K562 (cell line): ENCODE data around the gene GPX2. TPM values are rescaled to one million over a fixed set of nuclear protein-coding genes. Genes with fewer than 3 reads are reported as not detected.

Experiments used
- ATAC-seq: fragments of 200-7000 bp; cut with Tn5 transposase; 3 replicates; pipeline ENCODE4 v1.9.1; 2020; ENCODE audit warnings: moderate library complexity
- Bru-seq: library from RNA; stranded (reverse); fragments of 400-500 nt; gene quantifications from one replicate; lab custom pipeline; 2021; lab: Mats Ljungman, UMichigan
- BruChase-seq, 2 experiments: library from RNA; stranded (reverse); fragments of 400-500 nt; gene quantifications; one replicate each; lab custom pipeline; 2021; lab: Mats Ljungman, UMichigan
- BruUV-seq: library from RNA; stranded (reverse); fragments of 400-500 nt; replicated peaks from 2 replicates; lab custom pipeline; 2021; lab: Mats Ljungman, UMichigan
- CTCF ChIA-PET: fragments of 300-600 bp; formaldehyde crosslinking; extraction: SDS; loops from one replicate; lab custom pipeline; 2021; ENCODE audit warnings: low intra/inter-chr PET ratio; lab: Yijun Ruan, JAX
- POLR2A ChIA-PET: fragments of 300-600, 350-650 bp; sonication (Branson Sonifier 250); formaldehyde crosslinking; extraction: SDS; loops from one replicate; lab custom pipeline; 2021; ENCODE audit warnings: antibody characterized with exemption, inconsistent platforms; lab: Yijun Ruan, JAX
- DNase-seq, 4 experiments: peaks; one replicate each; pipeline versions ENCODE4 v3.0.0 to v3.0.0-alpha.2; 2011 to 2018; ENCODE audit warnings: low spot score in 3 of 4, mixed read lengths in 3 of 4; ENCODE audit errors: extremely low read depth in 1 of 4
- FAIRE-seq: peaks from 2 replicates; lab custom pipeline; 2011; peaks lifted over from hg19 to GRCh38; lab: Jason Lieb, UNC
- H2AFZ ChIP-seq: 2 replicates; pipeline ENCODE4 v1.6.0; 2011; ENCODE audit warnings: low read depth, low read length, control low read depth, inconsistent platforms
- H3K27ac ChIP-seq: fragments of 200-600 bp; 3 replicates; pipeline ENCODE4 v1.8.0; 2011; ENCODE audit warnings: low read depth, mild to moderate bottlenecking, control low read depth, inconsistent platforms, low read length, moderate library complexity, mixed read lengths; ENCODE audit errors: extremely low read depth
- H3K27me3 ChIP-seq, 2 experiments: fragments of 300-600 bp in 1 of 2; 2 replicates in 1 of 2; 3 replicates in 1 of 2; pipeline versions ENCODE4 v1.6.0 to v1.8.0; 2011; ENCODE audit warnings: inconsistent platforms in 2 of 2, low read length in 2 of 2, mild to moderate bottlenecking in 1 of 2, mixed read lengths in 1 of 2, moderate library complexity in 1 of 2; ENCODE audit not compliant: control insufficient read depth in 2 of 2, insufficient read depth in 2 of 2
- H3K36me3 ChIP-seq: fragments of 300-600 bp; 3 replicates; pipeline ENCODE4 v1.8.0; 2011; ENCODE audit warnings: mild to moderate bottlenecking, low read length, inconsistent platforms; ENCODE audit not compliant: control insufficient read depth, insufficient read depth
- H3K4me1 ChIP-seq, 2 experiments: fragments of 200-600 bp in 1 of 2; replicated peaks in 1 of 2; 2 replicates in 1 of 2; 3 replicates in 1 of 2; pipeline versions ENCODE4 v1.5.1 to v1.8.0; 2011; ENCODE audit warnings: inconsistent platforms in 2 of 2, low read length in 2 of 2, mild to moderate bottlenecking in 1 of 2, mixed read lengths in 1 of 2, moderate library complexity in 1 of 2; ENCODE audit not compliant: control insufficient read depth in 2 of 2, insufficient read depth in 2 of 2
- H3K4me2 ChIP-seq: 2 replicates; pipeline ENCODE4 v1.6.1; 2011; ENCODE audit warnings: low read length, control low read depth, inconsistent platforms, mixed read lengths; ENCODE audit not compliant: insufficient read depth
- H3K4me3 ChIP-seq: fragments of 200-600 bp; sonication (generic), shearing (Covaris generic); 2 replicates; pipeline ENCODE4 v1.5.1; 2016; ENCODE audit warnings: control low read depth, inconsistent platforms
- H3K79me2 ChIP-seq: fragments of 200-600 bp; 3 replicates; pipeline ENCODE4 v1.8.0; 2011; ENCODE audit warnings: low read length, inconsistent platforms; ENCODE audit not compliant: control insufficient read depth, insufficient read depth
- H3K9ac ChIP-seq, 2 experiments: 2 replicates each; pipeline versions ENCODE4 v1.6.0 to v1.6.1; 2011; ENCODE audit warnings: low read depth in 2 of 2, low read length in 2 of 2, control low read depth in 1 of 2, inconsistent platforms in 1 of 2, mild to moderate bottlenecking in 1 of 2, mixed read lengths in 1 of 2; ENCODE audit not compliant: insufficient read depth in 1 of 2
- H3K9me1 ChIP-seq: one replicate; pipeline ENCODE4 v1.6.0; 2011; ENCODE audit warnings: inconsistent platforms, mild to moderate bottlenecking, low read length, moderate library complexity; ENCODE audit not compliant: control insufficient read depth, insufficient read depth
- H3K9me3 ChIP-seq: replicated peaks from 2 replicates; pipeline ENCODE4 v1.5.1; 2011; ENCODE audit warnings: low read depth, low read length, inconsistent platforms; ENCODE audit not compliant: control insufficient read depth, insufficient read depth
- H4K20me1 ChIP-seq: replicated peaks from 2 replicates; pipeline ENCODE4 v1.6.1; 2011; ENCODE audit warnings: low read length, inconsistent platforms, mixed read lengths; ENCODE audit not compliant: control insufficient read depth, insufficient read depth
- MAFG ChIP-seq: fragments of 450-650 bp; conservative IDR thresholded peaks from 2 replicates; pipeline ENCODE4 v1.6.1; 2016; ENCODE audit warnings: missing genetic modification characterization, missing compliant biosample characterization
- NFE2 ChIP-seq: IDR thresholded peaks from 2 replicates; pipeline ENCODE4 v1.6.1; 2014; ENCODE audit warnings: antibody characterized with exemption, low read depth
- XRCC3 ChIP-seq: fragments of 450-650 bp; IDR thresholded peaks from 2 replicates; pipeline ENCODE4 v1.6.1; 2017; ENCODE audit warnings: mild to moderate bottlenecking, moderate library complexity
- WGBS: fragments of 100-300 bp; shearing (Covaris generic); methylation state at CpG from one replicate; pipeline ENCODE4 v1.1.6; 2016; ENCODE audit warnings: low coverage, mixed read lengths; ENCODE audit not compliant: insufficient coverage; ENCODE audit errors: missing lambda C conversion rate; 5-methylcytosine and 5-hydroxymethylcytosine counted together
- in situ Hi-C: fragments of 300-500 bp; cut with MboI; formaldehyde crosslinking; loops from 4 replicates; pipeline ENCODE4 v1.15.0; 2018; ENCODE audit warnings: inconsistent platforms, mixed read lengths
- intact Hi-C: fragments of 100-400 bp; cut with micrococcal nuclease; formaldehyde crosslinking; loops from 2 replicates; pipeline ENCODE4 v1.14.2; 2022
- long read RNA-seq, 3 experiments: library from polyadenylated mRNA in 2 of 3; library from RNA in 1 of 3; unstranded in 2 of 3; stranded (forward) in 1 of 3; transcript quantifications; one replicate each; pipeline ENCODE4 v2.0.0, GENCODE V29; 2019 to 2022
- polyA minus RNA-seq, 3 experiments: library from RNA; depleted of rRNA, polyadenylated mRNA; stranded (reverse); fragments of >200 nt; gene quantifications; 2 replicates each; pipeline ENCODE4 v1.2.3, GENCODE V29; 2011
- polyA plus RNA-seq, 8 experiments: library from polyadenylated mRNA; depleted of rRNA in 4 of 8; stranded (reverse) in 5 of 8; unstranded in 3 of 8; fragments of >200 nt; fragmentation: Nextera tagmentation in 2 of 8; fragmentation: Illumina TruSeq in 1 of 8; extraction: Ambion mirVana in 2 of 8; extraction: Trizol in 1 of 8; gene quantifications; 2 replicates each; pipeline versions ENCODE4 v1.2.1 to v1.2.3, GENCODE V29; 2011 to 2014; ENCODE audit warnings: inconsistent platforms in 1 of 8, missing spikeins in 1 of 8
- total RNA-seq, 7 experiments: library from RNA; depleted of rRNA in 6 of 7; stranded (reverse); fragments of >200 nt in 6 of 7; fragmentation: Illumina TruSeq in 2 of 7; extraction: Trizol in 2 of 7; gene quantifications; 2 replicates each; pipeline versions ENCODE4 v1.2.1 to v1.2.3, GENCODE V29; 2011 to 2021; ENCODE audit warnings: low replicate concordance in 1 of 7

Gene GPX2
- not detected in 2 replicates for total RNA-seq (2011; cell fraction: chromatin; rRNA removed; ENCODE audit: low replicate concordance)
- total RNA-seq (2011; cell fraction: nucleolus; rRNA removed), result not detected in 2 replicates
- total RNA-seq (2011; cell fraction: nucleoplasm; rRNA removed), result not detected in 2 replicates
- total RNA-seq (2014; rRNA removed) (not detected in 2 replicates), total RNA-seq (2014; rRNA removed; fragmentation: Illumina TruSeq; extraction: Trizol) (not detected in 2 replicates), total RNA-seq (2015; rRNA removed; fragmentation: Illumina TruSeq; extraction: Trizol) (not detected in 2 replicates), total RNA-seq (2021) (0.24 and 0.56 TPM in 2 replicates), polyA plus RNA-seq (2011; rRNA removed) (not detected in 2 replicates), polyA plus RNA-seq (2014; fragmentation: Illumina TruSeq; extraction: Trizol) (not detected in 2 replicates), polyA plus RNA-seq (2014; fragmentation: Nextera tagmentation; extraction: Ambion mirVana) (not detected), polyA plus RNA-seq (2014; rRNA removed) (not detected in 2 replicates), polyA minus RNA-seq (2011; rRNA and poly(A)+ RNA removed) (not detected in 2 replicates), Bru-seq, nascent RNA (not detected), BruChase-seq, experiment 1, labeled RNA remaining after a 2-hour chase (not detected), BruChase-seq, experiment 2, labeled RNA remaining after a 6-hour chase (not detected)
- not detected in 2 replicates for polyA plus RNA-seq (2011; cell fraction: cytosol; rRNA removed)
- not detected in 2 replicates for polyA plus RNA-seq (2011; cell fraction: nucleus; rRNA removed)
- polyA plus RNA-seq (2012), result not detected in 2 replicates
- polyA minus RNA-seq (2011; cell fraction: cytosol; rRNA and poly(A)+ RNA removed), result not detected in 2 replicates
- polyA minus RNA-seq (2011; cell fraction: nucleus; rRNA and poly(A)+ RNA removed), result not detected in 2 replicates
- long read RNA-seq, experiment 1, result 0 reads
- long read RNA-seq, experiment 2, result 0 reads
- long read RNA-seq, experiment 3, result 0 reads

GRCh38 chr14:64942531-64943111 lies at the start of gene GPX2:
GPX2 (minus strand) TSS chr14:64942745; CDS start chr14:64942726, 19 bp downstream.
- Histone ChIP-seq H4K20me1 (no peaks in the 10 kb centered on the region), H3K4me1 (no peaks in the 10 kb centered on the region; a peak in 2 of 5 replicates), H3K36me3 (peaks cover 5% of the 10 kb centered on the region; the same call in 1 of the 3 replicates), H3K4me3 (no peak within 1 kb of the TSS), H3K27ac (no peak within 1 kb of the TSS), H3K27me3 (no peaks in the 10 kb centered on the region), H3K9me3 (no peaks in the 10 kb centered on the region), H3K9me1 (no peaks in the 10 kb centered on the region), H3K79me2 (no peaks in the 10 kb centered on the region), H3K9ac (no peak within 1 kb of the TSS), H3K4me2 (no peak within 1 kb of the TSS), H2AFZ (no peak within 1 kb of the TSS)
- in situ Hi-C loops (no loop called here), intact Hi-C loops (no loop called here)
- WGBS, result 69% methylated on average over 12 of the region's 13 CpGs
- no TSS peak for BruUV-seq
- POLR2A ChIA-PET, result no interaction called here
- CTCF ChIA-PET, result no interaction called here
- FAIRE-seq (no peak), ATAC-seq (no peak), DNase-seq (no peak)
- no peak for TF ChIP-seq XRCC3
- 0 out of 2 replicates have a peak, but pooled peaks have one; percentile 15 for TF ChIP-seq MAFG (tag)
- peak; percentile 42; the same call in 1 of the 2 replicates for TF ChIP-seq NFE2
